K562 (cell line): ENCODE measurements around the gene DPM2. TPM values are rescaled to one million over a fixed set of nuclear protein-coding genes. Genes with fewer than 3 reads are reported as not detected.

Source experiments
- AFF4 ChIP-seq: sonication (generic); formaldehyde crosslinking; IDR thresholded peaks from 2 replicates; pipeline ENCODE4 v1.8.0; 2023; ENCODE audit warnings: mild to moderate bottlenecking, missing genetic modification reagents
- CBFA2T3 ChIP-seq: fragments of 450-650 bp; IDR thresholded peaks from 2 replicates; pipeline ENCODE4 v1.6.1; 2017
- CTCF ChIP-seq, 3 experiments: IDR thresholded peaks in 2 of 3; conservative IDR thresholded peaks in 1 of 3; 2 replicates each; pipeline ENCODE4 v1.5.1; 2011 to 2012; ENCODE audit warnings: low read length in 3 of 3, mild to moderate bottlenecking in 3 of 3, control low read depth in 2 of 3, improper control_type of control experiment in 1 of 3, inconsistent platforms in 1 of 3, low read depth in 1 of 3, mixed read lengths in 1 of 3, moderate library complexity in 1 of 3; ENCODE audit not compliant: insufficient read depth in 2 of 3
- E2F5 ChIP-seq: sonication (generic); formaldehyde crosslinking; IDR thresholded peaks from 2 replicates; pipeline ENCODE4 v1.8.0; 2022; ENCODE audit warnings: mild to moderate bottlenecking, missing genetic modification reagents
- ELF4 ChIP-seq: fragments of 450-650 bp; formaldehyde crosslinking; IDR thresholded peaks from 2 replicates; pipeline ENCODE4 v1.4.0; 2022; ENCODE audit warnings: missing genetic modification characterization
- ESRRB ChIP-seq: fragments of 250-450 bp; sonication (Bioruptor Pico); IDR thresholded peaks from 2 replicates; pipeline ENCODE4 v1.5.0; 2020; ENCODE audit warnings: mild to moderate bottlenecking, moderate library complexity, borderline replicate concordance
- FOXA1 ChIP-seq: fragments of 450-650 bp; IDR thresholded peaks from 2 replicates; pipeline ENCODE4 v1.6.1; 2016; ENCODE audit warnings: mild to moderate bottlenecking, borderline replicate concordance
- HSF4 ChIP-seq: fragments of 250-450 bp; sonication (Bioruptor Pico); IDR thresholded peaks from 2 replicates; pipeline ENCODE4 v2.1.2; 2022; ENCODE audit warnings: mild to moderate bottlenecking, moderate library complexity, borderline replicate concordance
- MCM7 ChIP-seq, 2 experiments: fragments of 450-650 bp; IDR thresholded peaks; 2 replicates each; pipeline ENCODE4 v1.6.1; 2016 to 2018
- PKNOX1 ChIP-seq: fragments of 450-650 bp; IDR thresholded peaks from 2 replicates; pipeline ENCODE4 v1.6.1; 2016
- TAL1 ChIP-seq: fragments of 450-650 bp; IDR thresholded peaks from 2 replicates; pipeline ENCODE4 v1.6.1; 2016; ENCODE audit warnings: mild to moderate bottlenecking
- TEAD2 ChIP-seq: fragments of 450-650 bp; IDR thresholded peaks from 2 replicates; pipeline ENCODE4 v1.6.1; 2016; ENCODE audit warnings: missing genetic modification characterization, control low read depth, missing compliant biosample characterization
- TRIM24 ChIP-seq, 2 experiments: fragments of 450-650 bp; IDR thresholded peaks; 2 replicates each; pipeline ENCODE4 v1.6.1; 2016
- ZNF668 ChIP-seq: fragments of 250-450 bp; sonication (Bioruptor Pico); IDR thresholded peaks from 2 replicates; pipeline ENCODE4 v1.8.0; 2022; ENCODE audit warnings: mild to moderate bottlenecking, inconsistent platforms
- ZNF830 ChIP-seq: fragments of 250-450 bp; sonication (Bioruptor Pico); IDR thresholded peaks from 2 replicates; pipeline ENCODE4 v1.5.0; 2021; ENCODE audit warnings: mild to moderate bottlenecking
- polyA plus RNA-seq, 8 experiments: library from polyadenylated mRNA; depleted of rRNA in 4 of 8; stranded (reverse) in 5 of 8; unstranded in 3 of 8; fragments of >200 nt; fragmentation: Nextera tagmentation in 2 of 8; fragmentation: Illumina TruSeq in 1 of 8; extraction: Ambion mirVana in 2 of 8; extraction: Trizol in 1 of 8; gene quantifications; 2 replicates each; pipeline versions ENCODE4 v1.2.1 to v1.2.3, GENCODE V29; 2011 to 2014; ENCODE audit warnings: inconsistent platforms in 1 of 8, missing spikeins in 1 of 8
- total RNA-seq, 7 experiments: library from RNA; depleted of rRNA in 6 of 7; stranded (reverse); fragments of >200 nt in 6 of 7; fragmentation: Illumina TruSeq in 2 of 7; extraction: Trizol in 2 of 7; gene quantifications; 2 replicates each; pipeline versions ENCODE4 v1.2.1 to v1.2.3, GENCODE V29; 2011 to 2021; ENCODE audit warnings: low replicate concordance in 1 of 7

DPM2 gene
- total and polyA plus RNA-seq, 9 of the 15 experiments (the other 6 are each of a cell fraction or from before 2014, with no cell fraction given) = 43.5 to 126 (median 71.1) TPM

DNA sequence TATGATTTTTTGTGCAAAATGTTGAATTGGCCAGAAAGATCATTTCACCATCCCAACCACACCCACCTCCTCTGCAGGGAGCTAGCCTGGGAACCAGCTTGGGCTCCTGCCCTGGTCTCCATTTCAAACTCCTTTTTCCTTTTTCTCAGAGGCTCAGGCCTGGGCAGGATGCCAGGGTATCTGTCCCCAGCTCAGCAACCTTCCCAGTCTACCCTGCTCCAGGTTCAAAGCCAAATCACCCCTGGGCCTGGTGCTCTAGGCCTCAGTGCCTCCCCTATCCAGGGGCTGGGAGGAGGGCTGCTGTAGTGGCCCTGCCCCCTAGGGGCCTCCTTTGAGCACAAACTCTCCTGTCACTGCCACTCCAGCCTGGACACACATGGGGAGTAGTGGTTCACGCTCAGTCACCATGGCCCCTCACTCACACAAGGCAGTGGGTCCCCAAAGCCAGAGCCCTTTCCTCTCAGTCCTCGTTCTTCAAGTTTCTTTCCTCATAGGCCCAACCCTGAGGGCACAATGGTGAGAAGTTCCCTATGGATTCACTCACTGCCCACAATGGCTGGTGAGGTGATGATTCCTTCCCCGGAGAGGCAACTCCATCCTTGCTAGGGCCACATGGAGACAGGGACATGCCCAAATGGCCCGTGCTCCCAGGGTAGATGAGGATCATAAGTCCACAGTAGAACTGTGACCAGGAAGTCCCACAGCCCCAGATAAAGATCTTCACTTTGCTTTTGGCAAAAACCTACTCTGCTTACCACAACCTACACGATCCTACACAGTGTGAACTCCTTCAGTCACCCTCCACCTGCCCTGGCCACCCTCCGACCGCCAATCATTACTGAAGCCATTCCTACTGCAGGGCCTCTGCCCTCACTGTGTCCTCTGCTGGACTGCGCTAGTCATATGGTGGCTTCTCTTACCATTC lies 19.2 kb downstream of the DPM2 start (continued):
- TF ChIP-seq AFF4 (CRISPR knock-in tag) (no peak), ZNF668 (CRISPR knock-in tag) (no peak), E2F5 (CRISPR knock-in tag) (no peak), CTCF (IDR thresholded peaks at IDR 0.05 in 2 of 3, conservative IDR thresholded peaks at IDR 0.05 in 1 of 3; ENCODE audit: insufficient read depth in 2 of 3, low read depth in 1 of 3, low read length in 3 of 3) (peak; percentile 59 to 69 (median 66)), TAL1 (no peak), MCM7 (IDR thresholded peaks at IDR 0.05) (no peak), HSF4 (no peak), TEAD2 (tag) (no peak), FOXA1 (no peak), PKNOX1 (peak; percentile 36; the same call in 1 of the 2 replicates), ZNF830 (CRISPR knock-in tag) (no peak), TRIM24 (IDR thresholded peaks at IDR 0.05) (peak in 1 of 2 experiments; percentile 19; a peak in 1 of 4 replicates), ESRRB (no peak), CBFA2T3 (no peak), ELF4 (CRISPR knock-in tag) (no peak)
- TF ChIP-seq, all 486 proteins: peak for 27
